MCF 10A (cell line): ENCODE measurements around the gene TRIM52. TPM values are rescaled to one million over a fixed set of nuclear protein-coding genes. Genes with fewer than 3 reads are reported as not detected.

Source experiments
- BruUV-seq: library from RNA; stranded (reverse); fragments of 400-500 nt; replicated peaks from 2 replicates; lab custom pipeline; 2021; lab: Mats Ljungman, UMichigan
- CTCF ChIA-PET: fragments of 300-600 bp; sonication (Branson Sonifier 250); formaldehyde crosslinking; extraction: SDS; loops from one replicate; lab custom pipeline; 2021; ENCODE audit warnings: antibody characterized with exemption, inconsistent platforms; lab: Yijun Ruan, JAX
- POLR2A ChIA-PET: fragments of 300-600, 350-650 bp; sonication (Branson Sonifier 250); formaldehyde crosslinking; extraction: SDS; loops from one replicate; lab custom pipeline; 2020; ENCODE audit warnings: antibody characterized with exemption, inconsistent platforms; lab: Yijun Ruan, JAX
- DNase-seq: peaks from one replicate; pipeline ENCODE4 v3.0.0-alpha.2; 2018; ENCODE audit not compliant: unreplicated experiment
- H3K27ac Mint-ChIP-seq: one replicate; pipeline ENCODE4 v1.8.0; 2022; ENCODE audit warnings: mild to moderate bottlenecking, low read depth, mixed read lengths; ENCODE audit not compliant: unreplicated experiment
- H3K27me3 Mint-ChIP-seq: one replicate; pipeline ENCODE4 v1.8.0; 2022; ENCODE audit warnings: mixed read lengths; ENCODE audit not compliant: insufficient read depth, unreplicated experiment
- H3K36me3 Mint-ChIP-seq: one replicate; pipeline ENCODE4 v1.8.0; 2022; ENCODE audit warnings: mild to moderate bottlenecking, moderate library complexity, mixed read lengths; ENCODE audit not compliant: insufficient read depth, unreplicated experiment
- H3K4me1 Mint-ChIP-seq: one replicate; pipeline ENCODE4 v1.8.0; 2022; ENCODE audit warnings: mixed read lengths; ENCODE audit not compliant: insufficient read depth, unreplicated experiment
- H3K4me3 Mint-ChIP-seq: one replicate; pipeline ENCODE4 v1.8.0; 2022; ENCODE audit warnings: mild to moderate bottlenecking, moderate library complexity, mixed read lengths; ENCODE audit not compliant: unreplicated experiment
- H3K9me3 Mint-ChIP-seq: one replicate; pipeline ENCODE4 v1.8.0; 2022; ENCODE audit warnings: mixed read lengths; ENCODE audit not compliant: unreplicated experiment
- CTCF ChIP-seq: fragments of 200-600 bp; IDR thresholded peaks from one replicate; pipeline ENCODE4 v1.8.0; 2022; ENCODE audit warnings: antibody characterized with exemption, mild to moderate bottlenecking; ENCODE audit not compliant: unreplicated experiment
- intact Hi-C: fragments of 100-400 bp; cut with micrococcal nuclease; formaldehyde crosslinking; loops from 2 replicates; pipeline ENCODE4 v1.14.1; 2022
- microRNA-seq: library from miRNA; unstranded; fragments of <30 nt; microRNA quantifications from one replicate; pipeline ENCODE4 v1.2.0, GENCODE V29; 2022
- total RNA-seq: library from RNA; stranded (reverse); gene quantifications from 2 replicates; pipeline ENCODE4 v1.2.3, GENCODE V29; 2022

TRIM52 gene
- total RNA-seq, 1 experiment from 2014 or later = 12.5 TPM

GRCh38 chr5:181207960-181208253 is 53.0 kb downstream of the TRIM52 start:
- POLR2A ChIA-PET = interaction anchor here (0.6 to 12.4 kb wide), 16 partner anchors 9 to 406 kb away, joined by 3 to 432 read pairs (median 10); partner anchors contain the start of genes MGAT1, RACK1, TRIM41 and TRIM52
- intact Hi-C loops = loop anchor here (1.0 kb wide), 4 partner anchors 10 to 35 kb away; no protein-coding TSS in a partner anchor
- no TSS peak for BruUV-seq

DNA sequence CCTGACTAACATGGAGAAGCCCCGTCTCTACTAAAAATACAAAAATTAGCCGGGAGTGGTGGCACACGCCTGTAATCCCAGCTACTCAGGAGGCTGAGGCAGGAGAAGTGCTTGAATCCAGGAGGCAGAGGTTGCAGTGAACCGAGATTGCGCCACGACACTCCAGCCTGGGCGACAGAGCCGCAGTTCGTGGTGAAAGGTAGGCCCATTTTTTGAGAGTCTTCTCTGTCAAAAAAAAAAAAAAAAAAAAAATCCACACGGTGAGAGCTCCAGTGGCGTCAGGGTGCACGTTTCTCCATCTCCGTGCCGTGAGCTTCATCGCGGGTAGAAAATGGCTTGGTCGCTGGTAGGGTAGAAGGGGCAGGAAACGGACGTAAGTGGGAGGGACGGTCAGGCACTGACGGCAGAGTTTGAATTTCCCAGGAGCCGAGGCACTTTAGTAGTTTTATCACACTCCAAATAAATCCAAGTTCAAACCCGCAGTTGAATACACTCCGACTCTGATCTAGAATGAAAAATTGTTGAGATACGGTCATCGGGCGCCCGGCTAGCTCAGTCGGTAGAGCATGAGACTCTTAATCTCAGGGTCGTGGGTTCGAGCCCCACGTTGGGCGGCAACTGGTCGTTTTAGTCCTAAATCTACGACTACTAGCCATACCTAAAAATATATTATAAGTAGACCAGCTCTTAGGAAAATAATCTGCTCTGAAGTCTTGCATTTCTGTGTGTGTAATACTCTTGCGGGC is 53.6 kb downstream of the TRIM52 start:
- Mint-ChIP-seq H3K27ac (peak overlapping the region; percentile 81), H3K4me3 (peak overlapping the region; percentile 84), H3K4me1 (peaks cover 29% of the 10 kb centered on the region), H3K27me3 (no peaks in the 10 kb centered on the region), H3K9me3 (no peaks in the 10 kb centered on the region), H3K36me3 (peaks cover 28% of the 10 kb centered on the region)
- CTCF ChIA-PET = interaction anchor here (0.7 to 6.7 kb wide), 10 partner anchors 15 to 423 kb away, joined by 3 to 67 read pairs (median 4); no protein-coding TSS in a partner anchor
- intact Hi-C loops = loop anchor here (1.0 kb wide), 4 partner anchors 11 to 34 kb away; no protein-coding TSS in a partner anchor
- TF ChIP-seq CTCF = no peak
- POLR2A ChIA-PET = interaction anchor here (0.6 to 12.4 kb wide), 24 partner anchors 9 to 405 kb away, joined by 3 to 432 read pairs (median 8); partner anchors contain the start of genes MGAT1, RACK1, TRIM41 and TRIM52
- BruUV-seq = no TSS peak
- DNase-seq = peak; percentile 94

More at GRCh38 chr5:181207960-181208253, 53.0 kb downstream of the TRIM52 start:
- peak overlapping the region; percentile 81 for H3K27ac Mint-ChIP-seq
- H3K9me3 Mint-ChIP-seq = no peaks in the 10 kb centered on the region
- H3K4me1 Mint-ChIP-seq = peaks cover 28% of the 10 kb centered on the region
- peak overlapping the region; percentile 84 for H3K4me3 Mint-ChIP-seq
- no peak for DNase-seq
- TF ChIP-seq CTCF = no peak
- peaks cover 28% of the 10 kb centered on the region for H3K36me3 Mint-ChIP-seq
- no peaks in the 10 kb centered on the region for H3K27me3 Mint-ChIP-seq
- CTCF ChIA-PET = interaction anchor here (0.7 to 1.5 kb wide), 7 partner anchors 15 to 423 kb away, joined by 3 to 5 read pairs (median 3); no protein-coding TSS in a partner anchor

DNA sequence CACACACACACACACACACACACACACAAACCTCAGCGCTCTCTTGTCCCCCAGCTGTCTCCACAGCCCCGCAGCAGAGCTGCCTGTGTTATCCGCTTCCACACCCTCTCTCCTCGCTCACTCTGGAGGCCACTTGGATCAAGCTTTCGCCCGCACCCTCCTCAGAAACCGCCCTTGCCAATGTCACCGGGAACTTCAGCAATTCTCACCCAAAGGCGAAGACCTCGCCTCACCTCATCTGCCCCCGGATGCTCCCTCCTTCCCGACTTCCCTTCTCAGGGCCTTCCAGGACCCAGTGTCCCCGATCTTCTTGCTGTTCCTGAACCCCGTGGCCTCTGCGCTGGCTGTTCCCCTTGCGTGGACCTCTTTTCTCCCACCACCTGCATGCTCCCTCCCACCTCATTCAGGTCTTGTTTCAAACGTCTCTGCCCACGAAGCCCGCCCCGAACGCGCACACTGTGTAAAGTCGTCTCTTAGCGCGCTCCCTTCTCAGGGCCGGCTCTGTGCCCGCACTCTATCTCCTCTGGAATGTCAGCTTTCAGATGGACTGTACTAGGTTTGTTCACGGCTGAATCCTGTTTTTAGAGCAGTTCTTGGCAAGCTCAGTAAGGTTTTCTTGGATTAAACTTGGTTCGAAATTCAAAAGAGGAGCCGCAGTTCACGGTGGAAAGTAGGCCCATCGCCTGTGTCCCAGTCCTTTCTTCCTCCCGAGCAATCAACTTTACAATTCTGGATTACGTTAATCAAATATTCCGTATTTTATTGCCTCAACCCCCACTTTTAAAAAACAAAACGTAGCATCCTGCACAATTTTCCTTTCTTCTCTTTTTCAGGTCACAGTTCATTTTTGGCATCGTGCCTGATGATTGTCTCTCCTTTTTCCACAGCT is 54.9 kb downstream of the TRIM52 start:
- intact Hi-C loops = no loop called here
- Mint-ChIP-seq H3K36me3 (peaks cover 28% of the 10 kb centered on the region), H3K27ac (peak overlapping the region; percentile 81), H3K9me3 (no peaks in the 10 kb centered on the region), H3K4me3 (peak overlapping the region; percentile 84), H3K4me1 (peaks cover 29% of the 10 kb centered on the region), H3K27me3 (no peaks in the 10 kb centered on the region)
- ChIA-PET POLR2A (interaction anchor here (0.7 to 12.4 kb wide), 19 partner anchors 8 to 1426 kb away, joined by 3 to 432 read pairs (median 7); partner anchors contain the start of genes MGAT1, RACK1, TRIM41 and TRIM52), CTCF (interaction anchor here (1.0 to 6.7 kb wide), 5 partner anchors 15 to 56 kb away, joined by 3 to 67 read pairs (median 4); no protein-coding TSS in a partner anchor)
- BruUV-seq = no TSS peak
- TF ChIP-seq CTCF = no peak
- no peak for DNase-seq

Small RNA genes lying within 50 kb of the gene (microRNA-seq; reads per million reads assigned to microRNA genes)
- gene MIR4638 = 0.40 reads per million

Other genes starting within 250 kb of the TRIM52 start
- gene BTNL9, start 220.9 kb downstream of the TRIM52 start, total RNA-seq = not detected in 2 replicates
- gene OR2V1, start 130.0 kb downstream of the TRIM52 start, total RNA-seq = not detected in 2 replicates
- not detected in 2 replicates for gene OR2V2, start 113.6 kb downstream of the TRIM52 start, total RNA-seq
- 26.3 and 27.0 TPM in 2 replicates for gene TRIM7, start 55.9 kb downstream of the TRIM52 start, total RNA-seq
- 42.8 and 49.4 TPM in 2 replicates for gene TRIM41, start 37.9 kb downstream of the TRIM52 start, total RNA-seq
- 2,995 and 4,050 TPM in 2 replicates for gene RACK1, start 17.2 kb downstream of the TRIM52 start, total RNA-seq
- gene OR4F3, start 106.1 kb upstream of the TRIM52 start, total RNA-seq = not detected in 2 replicates